OCI-LY7 (cell line): ENCODE results near the gene SUMO4. TPM values are rescaled to one million over a fixed set of nuclear protein-coding genes. Genes with fewer than 3 reads are reported as not detected.

Experiments used
- BruUV-seq: library from RNA; stranded (reverse); fragments of 400-500 nt; replicated peaks from 2 replicates; lab custom pipeline; 2021; lab: Mats Ljungman, UMichigan
- CTCF ChIA-PET: fragments of 300-600 bp; sonication (Branson Sonifier 250); formaldehyde crosslinking; loops from one replicate; lab custom pipeline; 2022; ENCODE audit warnings: antibody characterized with exemption; ENCODE audit not compliant: unreplicated experiment; lab: Charles Lee
- POLR2A ChIA-PET: fragments of 300-600 bp; sonication (Branson Sonifier 250); formaldehyde crosslinking; loops from one replicate; lab custom pipeline; 2022; ENCODE audit warnings: antibody characterized with exemption; lab: Charles Lee
- DNase-seq: peaks from one replicate; pipeline ENCODE4 v3.0.0-alpha.2; 2015; ENCODE audit warnings: low spot score
- H2AFZ ChIP-seq: fragments of 200-600 bp; sonication (generic), shearing (Covaris generic); 2 replicates; pipeline ENCODE4 v1.6.1; 2014; ENCODE audit warnings: mild to moderate bottlenecking, antibody characterized with exemption, low read length, moderate library complexity
- H3K27ac ChIP-seq: fragments of 200-600 bp; sonication (generic); 2 replicates; pipeline ENCODE4 v1.5.1; 2014; ENCODE audit warnings: mixed run types, low read depth, mild to moderate bottlenecking, moderate library complexity, low read length, inconsistent platforms; ENCODE audit not compliant: poor library complexity, severe bottlenecking
- H3K36me3 ChIP-seq: fragments of 200-600 bp; sonication (generic); 2 replicates; pipeline ENCODE4 v1.6.1; 2014; ENCODE audit warnings: mild to moderate bottlenecking, antibody characterized with exemption, low read length, moderate library complexity, mixed read lengths; ENCODE audit not compliant: insufficient read depth
- H3K4me1 ChIP-seq: fragments of 200-600 bp; sonication (generic); 2 replicates; pipeline ENCODE4 v1.5.1; 2014; ENCODE audit warnings: mild to moderate bottlenecking, low read length; ENCODE audit not compliant: insufficient read depth, poor library complexity, severe bottlenecking
- H3K4me2 ChIP-seq: fragments of 200-600 bp; sonication (generic); 2 replicates; pipeline ENCODE4 v1.6.1; 2014; ENCODE audit warnings: mild to moderate bottlenecking, low read length
- H3K4me3 ChIP-seq: fragments of 200-600 bp; sonication (generic); 2 replicates; pipeline ENCODE4 v1.5.1; 2014; ENCODE audit warnings: mild to moderate bottlenecking, low read depth, low read length; ENCODE audit not compliant: poor library complexity, severe bottlenecking
- H3K79me2 ChIP-seq: fragments of 200-600 bp; sonication (generic); 2 replicates; pipeline ENCODE4 v1.6.1; 2016; ENCODE audit warnings: low read depth, mild to moderate bottlenecking, low read length, moderate library complexity, mixed read lengths; ENCODE audit not compliant: insufficient read depth
- H3K9me2 ChIP-seq: fragments of 200-600 bp; sonication (generic); 2 replicates; pipeline ENCODE4 v1.6.1; 2016; ENCODE audit warnings: mild to moderate bottlenecking, low read length, mixed read lengths; ENCODE audit not compliant: insufficient read depth
- H3K9me3 ChIP-seq: fragments of 200-600 bp; sonication (generic); 2 replicates; pipeline ENCODE4 v1.6.1; 2014; ENCODE audit warnings: mild to moderate bottlenecking, mixed run types, low read length, mixed read lengths
- H4K20me1 ChIP-seq: fragments of 200-600 bp; sonication (generic); 2 replicates; pipeline ENCODE4 v1.6.1; 2014; ENCODE audit warnings: mild to moderate bottlenecking, antibody characterized with exemption, low read length, moderate library complexity, mixed read lengths; ENCODE audit not compliant: insufficient read depth
- CTCF ChIP-seq: fragments of 200-600 bp; sonication (generic); conservative IDR thresholded peaks from 2 replicates; pipeline ENCODE4 v1.5.1; 2014; ENCODE audit warnings: mild to moderate bottlenecking, antibody characterized with exemption, low read length, moderate library complexity, mixed read lengths
- EZH2phosphoT487 ChIP-seq: fragments of 200-600 bp; sonication (generic); IDR thresholded peaks from 2 replicates; pipeline ENCODE4 v1.6.1; 2018; ENCODE audit warnings: low read depth, borderline replicate concordance, mild to moderate bottlenecking, mixed run types, antibody characterized with exemption, low read length, moderate library complexity, mixed read lengths
- intact Hi-C: fragments of 100-400 bp; cut with micrococcal nuclease; formaldehyde crosslinking; loops from one replicate; pipeline ENCODE4 v1.10.0; 2022; ENCODE audit not compliant: unreplicated experiment
- total RNA-seq, 2 experiments: library from RNA; depleted of rRNA in 1 of 2; stranded (reverse); fragments of >200 nt in 1 of 2; shearing (Covaris generic) in 1 of 2; gene quantifications; 2 replicates each; pipeline ENCODE4 v1.2.3, GENCODE V29; 2014 to 2022

Gene SUMO4
- total RNA-seq, 2 experiments from 2014 or later: 3.2 to 3.6 TPM

- no TSS peak for BruUV-seq
These were observed 10.4 kb upstream of the SUMO4 start for GRCh38 chr6:149389509-149390297.

GRCh38 chr6:149392093-149392492 lies 8.0 kb upstream of the SUMO4 start:
- H4K20me1 ChIP-seq: no peaks in the 10 kb centered on the region

More at GRCh38 chr6:149389509-149390297, 10.4 kb upstream of the SUMO4 start:
- Histone ChIP-seq H3K27ac (no peak overlapping the region), H3K9me3 (peaks cover 17% of the 10 kb centered on the region; the same call in 1 of the 2 replicates), H3K4me1 (no peaks in the 10 kb centered on the region), H3K36me3 (peaks cover 70% of the 10 kb centered on the region), H3K4me3 (no peak overlapping the region), H2AFZ (no peak overlapping the region), H3K4me2 (no peak overlapping the region), H4K20me1 (no peaks in the 10 kb centered on the region), H3K9me2 (no peaks in the 10 kb centered on the region), H3K79me2 (no peaks in the 10 kb centered on the region)
- ChIA-PET CTCF (no interaction called here), POLR2A (interaction anchor here (1.1 kb wide), 2 partner anchors 8 to 31 kb away, joined by 3 to 6 read pairs; no protein-coding TSS in a partner anchor)
- DNase-seq: no peak
- intact Hi-C loops: no loop called here
- TF ChIP-seq CTCF (no peak), EZH2phosphoT487 (no peak)

More at GRCh38 chr6:149392093-149392492, 8.0 kb upstream of the SUMO4 start:
- no peak overlapping the region for H2AFZ ChIP-seq
- H3K4me3 ChIP-seq: no peak overlapping the region
- no peak for DNase-seq
- H3K4me2 ChIP-seq: no peak overlapping the region
- intact Hi-C loops: no loop called here
- no peak overlapping the region for H3K27ac ChIP-seq
- no peaks in the 10 kb centered on the region for H3K4me1 ChIP-seq
- BruUV-seq: no TSS peak
- H3K9me3 ChIP-seq: peaks cover 7% of the 10 kb centered on the region; the same call in 1 of the 2 replicates
- no peaks in the 10 kb centered on the region for H3K79me2 ChIP-seq
- peaks cover 65% of the 10 kb centered on the region for H3K36me3 ChIP-seq
- CTCF ChIA-PET: no interaction called here
- TF ChIP-seq EZH2phosphoT487: no peak
- no peak for TF ChIP-seq CTCF
- H3K9me2 ChIP-seq: no peaks in the 10 kb centered on the region
- POLR2A ChIA-PET: interaction anchor here (1.1 to 1.2 kb wide), 2 partner anchors 18 to 146 kb away, joined by 3 to 4 read pairs; no protein-coding TSS in a partner anchor
